ENCODE results near the gene USP24. TPM values are rescaled to one million over a fixed set of nuclear protein-coding genes. Genes with fewer than 3 reads are reported as not detected.

The USP24 gene
- polyA plus RNA-seq, 3 donors, result 37.6 to 56.8 (median 55.7) TPM

- DNase-seq, result no peak
These were observed 55.6 kb downstream of the USP24 start for GRCh38 chr1:55159571-55159970.

GRCh38 chr1:55156608-55157007 lies 58.6 kb downstream of the USP24 start:
- no peak for DNase-seq

DNA sequence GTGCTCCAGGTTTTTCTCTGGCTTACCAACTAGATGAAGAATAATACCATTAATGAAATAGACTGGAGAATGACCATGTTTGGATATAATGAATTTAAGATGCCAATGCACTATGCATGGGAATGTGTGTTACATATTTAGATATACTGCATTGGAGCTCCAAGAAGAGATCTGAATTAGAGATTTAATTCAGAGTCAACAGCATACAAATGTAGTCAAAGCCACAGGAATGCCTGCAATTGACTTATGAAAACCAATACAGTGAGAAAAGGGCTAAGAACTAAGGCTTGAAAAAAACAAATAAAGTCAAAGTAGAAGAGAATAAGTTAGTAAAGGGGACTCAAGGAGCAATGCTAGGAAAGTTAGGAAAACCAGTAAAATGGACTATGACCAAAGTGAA lies 59.1 kb downstream of the USP24 start:
- DNase-seq, result no peak

GRCh38 chr1:55155522-55155921 lies 59.6 kb downstream of the USP24 start:
- DNase-seq, result no peak

GRCh38 chr1:55154616-55155015 lies 60.5 kb downstream of the USP24 start:
- no peak for DNase-seq

- no peak for DNase-seq
These were observed 62.1 kb downstream of the USP24 start for GRCh38 chr1:55153031-55153430.

GRCh38 chr1:55150880-55151588 lies 64.1 kb downstream of the USP24 start:
- no peak for DNase-seq

DNA sequence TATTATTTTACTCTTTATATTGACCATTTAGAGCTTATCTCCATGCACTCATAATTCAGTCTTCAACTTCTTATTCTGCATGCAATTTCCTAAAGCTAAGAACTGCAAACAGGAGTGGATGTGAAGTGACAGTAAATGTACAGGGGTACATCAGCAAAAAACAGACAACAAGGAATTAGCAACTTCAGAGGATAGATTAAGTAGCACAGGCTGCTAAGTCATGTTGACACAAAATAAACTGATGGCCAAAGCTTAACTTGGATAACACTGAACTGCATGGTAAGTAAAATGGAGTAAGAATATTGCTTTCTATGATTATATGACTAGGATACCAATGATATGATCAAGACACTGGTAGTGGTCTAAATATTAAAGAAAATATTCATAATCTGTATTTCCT lies 66.5 kb downstream of the USP24 start:
- DNase-seq, result no peak

DNA sequence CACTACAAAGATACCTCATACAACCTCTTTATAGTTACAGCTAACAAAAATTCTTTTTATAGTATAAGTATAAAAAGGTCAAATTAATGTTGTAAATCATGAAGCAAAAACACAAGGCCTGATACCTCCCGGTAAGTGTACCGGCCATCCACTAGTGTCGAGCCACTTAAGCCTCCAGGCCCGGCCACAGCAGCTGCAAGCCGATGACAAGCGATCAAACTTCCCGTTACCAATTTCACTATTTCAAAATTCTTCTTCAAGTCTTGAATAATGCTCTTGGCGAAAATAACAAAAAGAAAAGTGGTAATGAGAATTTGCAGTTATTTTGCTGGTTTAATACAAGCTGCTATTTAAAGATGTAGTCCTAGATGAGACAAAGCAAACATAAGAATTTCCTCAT lies 67.6 kb downstream of the USP24 start:
- no peak for DNase-seq

DNA sequence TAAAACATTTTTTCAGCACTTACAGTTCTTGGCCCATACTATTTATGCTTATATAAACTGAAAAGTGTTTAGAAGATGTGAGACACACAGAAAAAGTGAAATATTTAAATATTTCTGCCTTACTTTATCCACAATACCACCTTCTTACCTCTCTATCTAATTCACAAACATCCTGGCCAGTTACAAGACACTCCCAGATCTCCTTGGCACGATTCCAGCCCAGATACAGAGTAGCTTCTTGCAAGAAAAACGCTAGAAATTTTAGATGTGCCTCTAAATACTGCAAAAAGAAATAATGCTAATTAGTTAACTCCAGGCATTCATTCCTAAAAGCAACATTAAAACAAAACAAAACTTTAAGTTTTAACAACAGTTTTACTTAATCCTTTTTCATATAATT lies 68.4 kb downstream of the USP24 start:
- no peak for DNase-seq

DNA sequence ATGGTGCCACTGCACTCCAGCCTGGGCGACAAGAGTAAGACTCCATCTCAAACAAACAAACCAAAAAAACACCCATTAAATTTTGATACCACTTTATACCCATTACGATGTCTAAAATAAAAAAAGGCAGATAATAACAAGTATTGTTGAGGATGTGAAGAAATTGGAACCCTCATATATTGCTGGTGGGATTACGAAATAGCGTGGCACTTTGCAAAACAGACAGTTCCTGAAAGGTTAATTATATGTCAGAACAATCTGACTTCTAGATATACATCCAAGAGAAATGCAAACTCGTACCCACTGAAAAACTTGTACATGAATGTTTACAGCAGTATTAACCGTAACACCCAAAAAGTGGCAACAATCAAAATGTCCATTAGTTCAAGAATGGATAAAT lies 70.3 kb downstream of the USP24 start:
- DNase-seq, result no peak

DNA sequence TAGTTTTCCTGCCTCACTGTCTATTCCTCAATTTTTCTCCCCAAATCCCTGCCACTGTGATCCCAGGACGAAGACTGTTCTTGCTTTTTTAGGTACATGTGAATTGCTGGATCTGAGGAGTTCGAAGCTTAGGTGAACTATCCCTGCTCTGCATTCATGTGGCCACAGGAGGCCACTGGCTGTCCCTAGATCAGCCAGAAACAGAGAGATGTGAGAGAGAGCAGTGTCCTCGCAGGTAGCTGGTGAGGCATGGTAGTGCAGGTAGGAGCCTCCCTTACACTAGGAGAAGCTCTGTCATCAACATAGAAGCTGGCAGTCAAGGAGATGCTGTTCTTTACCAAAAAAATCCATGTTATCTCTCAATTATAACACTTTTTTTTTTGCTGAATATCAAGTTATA lies 71.5 kb downstream of the USP24 start:
- no peak for DNase-seq

DNA sequence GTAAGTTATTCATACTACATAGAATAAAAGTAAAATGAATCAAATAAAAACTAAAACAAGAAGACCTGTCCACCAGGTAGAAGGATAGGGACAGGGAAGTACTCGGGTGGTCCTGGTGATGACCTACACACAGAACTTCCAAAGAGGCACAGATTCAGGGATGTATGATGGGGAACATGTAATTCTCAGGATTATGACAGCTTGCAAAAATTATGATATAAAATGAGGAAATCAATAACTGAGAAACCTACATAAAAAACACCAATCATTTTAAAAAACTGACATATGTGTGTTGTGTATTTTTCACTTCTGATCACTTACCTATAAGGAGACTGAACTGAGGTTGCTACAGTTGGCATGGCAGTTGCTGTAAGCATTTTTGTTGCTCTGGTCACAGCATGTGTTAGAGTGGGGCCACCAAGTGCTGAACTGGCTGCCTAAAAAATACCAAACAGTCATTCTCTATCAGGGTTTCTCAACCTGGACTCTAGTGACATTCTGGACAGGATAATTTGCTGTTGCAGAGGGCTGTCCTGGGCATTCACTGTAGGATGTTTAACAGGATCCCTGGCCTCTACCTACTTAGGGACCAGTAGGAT lies 73.8 kb downstream of the USP24 start:
- DNase-seq, result no peak

- peak; percentile 82 for DNase-seq
These were observed 74.6 kb downstream of the USP24 start for GRCh38 chr1:55140546-55140983.

- DNase-seq, result no peak
These were observed 75.0 kb downstream of the USP24 start for GRCh38 chr1:55140137-55140536.

GRCh38 chr1:55138823-55139222 lies 76.3 kb downstream of the USP24 start:
- no peak for DNase-seq

GRCh38 chr1:55134152-55134808 lies 80.9 kb downstream of the USP24 start:
- DNase-seq, result no peak

GRCh38 chr1:55131801-55132200 lies 83.4 kb downstream of the USP24 start:
- no peak for DNase-seq

GRCh38 chr1:55131218-55131617 lies 83.9 kb downstream of the USP24 start:
- DNase-seq, result no peak

GRCh38 chr1:55129194-55129728 lies 85.9 kb downstream of the USP24 start:
- DNase-seq, result no peak

GRCh38 chr1:55128418-55128995 lies 86.7 kb downstream of the USP24 start:
- DNase-seq, result no peak

- no peak for DNase-seq
These were observed 87.3 kb downstream of the USP24 start for GRCh38 chr1:55127827-55128343.

Measured in renal pelvis (tissue), 4 donors.